ENCODE measurements around the gene ARID4B.

ARID4B gene

DNA sequence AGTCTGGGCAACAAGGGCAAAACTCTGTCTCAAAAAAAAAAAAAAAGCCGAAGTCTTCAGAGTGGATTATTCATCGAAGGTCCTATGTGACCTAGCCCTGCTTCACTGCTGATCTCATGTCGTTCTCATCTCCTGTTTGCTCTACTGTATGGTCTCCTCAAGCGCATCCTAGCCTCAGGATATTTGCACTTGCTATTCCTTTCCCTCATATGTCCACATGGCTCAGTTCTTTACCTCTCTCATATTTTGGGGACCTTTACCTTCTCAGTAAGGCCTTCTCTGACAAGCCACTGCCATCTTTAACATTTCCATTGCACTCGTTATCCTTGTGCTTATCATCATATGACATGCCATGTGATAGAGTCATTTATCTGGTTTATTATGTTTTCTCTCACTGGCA lies 41.8 kb upstream of the ARID4B start:
- H3K9me3 ChIP-seq (ENCODE audit: control insufficient read depth, insufficient read depth, low read depth, low read length) = no peaks in the 10 kb centered on the region
- peak; percentile 26; the same call in 1 of the 2 replicates for TF ChIP-seq ZNF629 (tag by site-specific recombination; IDR thresholded peaks at IDR 0.05)
- TF ChIP-seq BCL11B (tag by site-specific recombination; IDR thresholded peaks at IDR 0.05; ENCODE audit: low read depth) = no peak
- peak; percentile 98 for TF ChIP-seq ZNF623 (tag by site-specific recombination; IDR thresholded peaks at IDR 0.05)
- TF ChIP-seq, protein P1, sequence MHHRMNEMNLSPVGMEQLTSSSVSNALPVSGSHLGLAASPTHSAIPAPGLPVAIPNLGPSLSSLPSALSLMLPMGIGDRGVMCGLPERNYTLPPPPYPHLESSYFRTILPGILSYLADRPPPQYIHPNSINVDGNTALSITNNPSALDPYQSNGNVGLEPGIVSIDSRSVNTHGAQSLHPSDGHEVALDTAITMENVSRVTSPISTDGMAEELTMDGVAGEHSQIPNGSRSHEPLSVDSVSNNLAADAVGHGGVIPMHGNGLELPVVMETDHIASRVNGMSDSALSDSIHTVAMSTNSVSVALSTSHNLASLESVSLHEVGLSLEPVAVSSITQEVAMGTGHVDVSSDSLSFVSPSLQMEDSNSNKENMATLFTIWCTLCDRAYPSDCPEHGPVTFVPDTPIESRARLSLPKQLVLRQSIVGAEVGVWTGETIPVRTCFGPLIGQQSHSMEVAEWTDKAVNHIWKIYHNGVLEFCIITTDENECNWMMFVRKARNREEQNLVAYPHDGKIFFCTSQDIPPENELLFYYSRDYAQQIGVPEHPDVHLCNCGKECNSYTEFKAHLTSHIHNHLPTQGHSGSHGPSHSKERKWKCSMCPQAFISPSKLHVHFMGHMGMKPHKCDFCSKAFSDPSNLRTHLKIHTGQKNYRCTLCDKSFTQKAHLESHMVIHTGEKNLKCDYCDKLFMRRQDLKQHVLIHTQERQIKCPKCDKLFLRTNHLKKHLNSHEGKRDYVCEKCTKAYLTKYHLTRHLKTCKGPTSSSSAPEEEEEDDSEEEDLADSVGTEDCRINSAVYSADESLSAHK (tag by site-specific recombination; IDR thresholded peaks at IDR 0.05) = no peak
- H3K27ac ChIP-seq (ENCODE audit: extremely low read depth, low read depth, low read length) = no peak overlapping the region; the same call in 1 of the 2 replicates
- CTCF ChIA-PET = interaction anchor here (0.7 kb wide), 1 partner anchor 63 kb away, joined by 3 read pairs; no protein-coding TSS in a partner anchor
- 0 out of 2 replicates have a peak, but pooled peaks cover 4% of the 10 kb centered on the region for H3K4me1 ChIP-seq (ENCODE audit: control insufficient read depth, insufficient read depth, low read length)
- H3K4me3 ChIP-seq (ENCODE audit: low read depth, low read length) = no peak overlapping the region
- POLR2A ChIA-PET = interaction anchor here (0.7 kb wide), 2 partner anchors 41 to 299 kb away, joined by 3 to 5 read pairs; partner anchors contain the start of gene GGPS1
- peaks cover 11 to 19% of the 10 kb centered on the region in 2 experiments; a peak in 2 of 3 replicates for H3K36me3 ChIP-seq (ENCODE audit: control insufficient read depth in 2 of 2, insufficient read depth in 1 of 2, low read length in 2 of 2)

DNA sequence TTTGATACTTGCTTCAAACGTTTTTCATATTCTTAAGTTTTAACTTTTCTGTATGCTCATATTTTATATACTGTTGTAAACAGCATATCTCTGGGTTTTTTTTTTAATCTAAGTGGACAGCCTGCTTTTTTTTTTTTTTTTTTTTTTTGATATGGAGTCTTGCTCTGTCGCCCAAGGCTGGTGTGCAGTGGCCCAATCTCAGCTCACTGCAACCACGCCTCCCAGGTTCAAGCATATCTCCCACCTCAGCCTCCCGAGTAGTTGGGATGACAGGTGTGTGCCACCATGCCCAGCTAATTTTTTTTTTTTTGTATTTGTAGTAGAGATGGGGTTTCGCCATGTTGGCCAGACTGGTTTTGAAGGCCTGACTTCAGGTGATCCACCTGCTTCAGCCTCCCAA lies 40.4 kb upstream of the ARID4B start:
- Histone ChIP-seq H3K9me3 (ENCODE audit: control insufficient read depth, insufficient read depth, low read depth, low read length) (no peaks in the 10 kb centered on the region), H3K4me3 (ENCODE audit: low read depth, low read length) (no peak overlapping the region), H3K36me3 (ENCODE audit: control insufficient read depth in 2 of 2, insufficient read depth in 1 of 2, low read length in 2 of 2) (peaks cover 5 to 9% of the 10 kb centered on the region in 2 experiments; a peak in 2 of 3 replicates), H3K4me1 (ENCODE audit: control insufficient read depth, insufficient read depth, low read length) (0 out of 2 replicates have a peak, but pooled peaks cover 4% of the 10 kb centered on the region), H3K27ac (ENCODE audit: extremely low read depth, low read depth, low read length) (no peak overlapping the region)
- ChIA-PET CTCF (interaction anchor here (0.6 to 1.9 kb wide), 2 partner anchors 48 to 389 kb away, joined by 3 to 14 read pairs; no protein-coding TSS in a partner anchor), POLR2A (interaction anchor here (1.6 to 1.8 kb wide), 2 partner anchors 22 to 48 kb away, joined by 6 to 9 read pairs; no protein-coding TSS in a partner anchor)
- TF ChIP-seq, protein P2, sequence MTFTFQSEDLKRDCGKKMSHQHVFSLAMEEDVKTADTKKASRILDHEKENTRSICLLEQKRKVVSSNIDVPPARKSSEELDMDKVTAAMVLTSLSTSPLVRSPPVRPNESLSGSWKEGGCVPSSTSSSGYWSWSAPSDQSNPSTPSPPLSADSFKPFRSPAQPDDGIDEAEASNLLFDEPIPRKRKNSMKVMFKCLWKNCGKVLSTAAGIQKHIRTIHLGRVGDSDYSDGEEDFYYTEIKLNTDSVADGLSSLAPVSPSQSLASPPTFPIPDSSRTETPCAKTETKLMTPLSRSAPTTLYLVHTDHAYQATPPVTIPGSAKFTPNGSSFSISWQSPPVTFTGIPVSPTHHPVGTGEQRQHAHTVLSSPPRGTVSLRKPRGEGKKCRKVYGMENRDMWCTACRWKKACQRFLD (tag by site-specific recombination; IDR thresholded peaks at IDR 0.05) = no peak
- TF ChIP-seq ZNF292 (tag by site-specific recombination; IDR thresholded peaks at IDR 0.05; ENCODE audit: borderline replicate concordance, low read depth) = no peak
- TF ChIP-seq TCF7L2 (IDR thresholded peaks at IDR 0.05; ENCODE audit: borderline replicate concordance, low read depth, low read length) = no peak
- TF ChIP-seq, protein P3, sequence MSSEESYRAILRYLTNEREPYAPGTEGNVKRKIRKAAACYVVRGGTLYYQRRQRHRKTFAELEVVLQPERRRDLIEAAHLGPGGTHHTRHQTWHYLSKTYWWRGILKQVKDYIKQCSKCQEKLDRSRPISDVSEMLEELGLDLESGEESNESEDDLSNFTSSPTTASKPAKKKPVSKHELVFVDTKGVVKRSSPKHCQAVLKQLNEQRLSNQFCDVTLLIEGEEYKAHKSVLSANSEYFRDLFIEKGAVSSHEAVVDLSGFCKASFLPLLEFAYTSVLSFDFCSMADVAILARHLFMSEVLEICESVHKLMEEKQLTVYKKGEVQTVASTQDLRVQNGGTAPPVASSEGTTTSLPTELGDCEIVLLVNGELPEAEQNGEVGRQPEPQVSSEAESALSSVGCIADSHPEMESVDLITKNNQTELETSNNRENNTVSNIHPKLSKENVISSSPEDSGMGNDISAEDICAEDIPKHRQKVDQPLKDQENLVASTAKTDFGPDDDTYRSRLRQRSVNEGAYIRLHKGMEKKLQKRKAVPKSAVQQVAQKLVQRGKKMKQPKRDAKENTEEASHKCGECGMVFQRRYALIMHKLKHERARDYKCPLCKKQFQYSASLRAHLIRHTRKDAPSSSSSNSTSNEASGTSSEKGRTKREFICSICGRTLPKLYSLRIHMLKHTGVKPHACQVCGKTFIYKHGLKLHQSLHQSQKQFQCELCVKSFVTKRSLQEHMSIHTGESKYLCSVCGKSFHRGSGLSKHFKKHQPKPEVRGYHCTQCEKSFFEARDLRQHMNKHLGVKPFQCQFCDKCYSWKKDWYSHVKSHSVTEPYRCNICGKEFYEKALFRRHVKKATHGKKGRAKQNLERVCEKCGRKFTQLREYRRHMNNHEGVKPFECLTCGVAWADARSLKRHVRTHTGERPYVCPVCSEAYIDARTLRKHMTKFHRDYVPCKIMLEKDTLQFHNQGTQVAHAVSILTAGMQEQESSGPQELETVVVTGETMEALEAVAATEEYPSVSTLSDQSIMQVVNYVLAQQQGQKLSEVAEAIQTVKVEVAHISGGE (tag by site-specific recombination; conservative IDR thresholded peaks at IDR 0.05; ENCODE audit: low read depth) = no peak
- TF ChIP-seq ZNF544 (tag by site-specific recombination; IDR thresholded peaks at IDR 0.05) = no peak
- TF ChIP-seq, protein P4, sequence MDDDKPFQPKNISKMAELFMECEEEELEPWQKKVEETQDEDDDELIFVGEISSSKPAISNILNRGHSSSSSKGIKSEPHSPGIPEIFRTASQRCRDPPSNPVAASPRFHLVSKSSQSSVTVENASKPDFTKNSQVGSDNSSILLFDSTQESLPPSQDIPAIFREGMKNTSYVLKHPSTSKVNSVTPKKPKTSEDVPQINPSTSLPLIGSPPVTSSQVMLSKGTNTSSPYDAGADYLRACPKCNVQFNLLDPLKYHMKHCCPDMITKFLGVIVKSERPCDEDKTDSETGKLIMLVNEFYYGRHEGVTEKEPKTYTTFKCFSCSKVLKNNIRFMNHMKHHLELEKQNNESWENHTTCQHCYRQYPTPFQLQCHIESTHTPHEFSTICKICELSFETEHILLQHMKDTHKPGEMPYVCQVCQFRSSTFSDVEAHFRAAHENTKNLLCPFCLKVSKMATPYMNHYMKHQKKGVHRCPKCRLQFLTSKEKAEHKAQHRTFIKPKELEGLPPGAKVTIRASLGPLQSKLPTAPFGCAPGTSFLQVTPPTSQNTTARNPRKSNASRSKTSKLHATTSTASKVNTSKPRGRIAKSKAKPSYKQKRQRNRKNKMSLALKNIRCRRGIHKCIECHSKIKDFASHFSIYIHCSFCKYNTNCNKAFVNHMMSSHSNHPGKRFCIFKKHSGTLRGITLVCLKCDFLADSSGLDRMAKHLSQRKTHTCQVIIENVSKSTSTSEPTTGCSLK (tag by site-specific recombination; IDR thresholded peaks at IDR 0.05) = no peak
- TF ChIP-seq, protein P5, sequence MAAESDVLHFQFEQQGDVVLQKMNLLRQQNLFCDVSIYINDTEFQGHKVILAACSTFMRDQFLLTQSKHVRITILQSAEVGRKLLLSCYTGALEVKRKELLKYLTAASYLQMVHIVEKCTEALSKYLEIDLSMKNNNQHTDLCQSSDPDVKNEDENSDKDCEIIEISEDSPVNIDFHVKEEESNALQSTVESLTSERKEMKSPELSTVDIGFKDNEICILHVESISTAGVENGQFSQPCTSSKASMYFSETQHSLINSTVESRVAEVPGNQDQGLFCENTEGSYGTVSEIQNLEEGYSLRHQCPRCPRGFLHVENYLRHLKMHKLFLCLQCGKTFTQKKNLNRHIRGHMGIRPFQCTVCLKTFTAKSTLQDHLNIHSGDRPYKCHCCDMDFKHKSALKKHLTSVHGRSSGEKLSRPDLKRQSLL (tag by site-specific recombination; IDR thresholded peaks at IDR 0.05) = no peak
- TF ChIP-seq, protein P6, sequence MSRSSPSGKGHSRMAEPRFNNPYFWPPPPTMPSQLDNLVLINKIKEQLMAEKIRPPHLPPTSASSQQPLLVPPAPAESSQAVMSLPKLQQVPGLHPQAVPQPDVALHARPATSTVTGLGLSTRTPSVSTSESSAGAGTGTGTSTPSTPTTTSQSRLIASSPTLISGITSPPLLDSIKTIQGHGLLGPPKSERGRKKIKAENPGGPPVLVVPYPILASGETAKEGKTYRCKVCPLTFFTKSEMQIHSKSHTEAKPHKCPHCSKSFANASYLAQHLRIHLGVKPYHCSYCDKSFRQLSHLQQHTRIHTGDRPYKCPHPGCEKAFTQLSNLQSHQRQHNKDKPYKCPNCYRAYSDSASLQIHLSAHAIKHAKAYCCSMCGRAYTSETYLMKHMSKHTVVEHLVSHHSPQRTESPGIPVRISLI (tag by site-specific recombination; IDR thresholded peaks at IDR 0.05) = peak; percentile 96
